ENCODE measurements around the gene STK32C.

Gene STK32C

DNA sequence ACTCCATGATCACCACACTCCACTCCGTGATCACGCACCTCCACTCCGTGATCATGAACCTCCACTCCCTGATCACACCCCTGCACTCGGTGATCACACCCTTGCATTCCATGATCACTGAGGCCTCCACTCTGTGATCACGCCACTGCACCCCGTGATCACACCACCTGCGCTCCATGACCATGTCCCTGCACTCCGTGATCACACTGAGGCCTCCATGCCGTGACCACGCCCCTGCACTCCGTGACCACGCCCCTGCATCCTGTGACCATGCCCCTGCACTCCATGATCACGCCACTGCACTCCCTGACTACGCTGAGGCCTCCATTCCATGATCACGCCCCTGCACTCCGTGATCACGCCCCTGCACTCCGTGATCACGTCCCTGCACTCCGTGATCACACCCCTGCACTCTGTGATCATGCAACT is 27.1 kb downstream of the STK32C start:
- no peak overlapping the region for H3K27ac ChIP-seq
- TF ChIP-seq EZH2 (IDR thresholded peaks at IDR 0.05) (no peak), POLR2AphosphoS5 (IDR thresholded peaks at IDR 0.05; ENCODE audit: borderline replicate concordance, low read depth, low read length) (no peak), FOXP2 (optimal IDR thresholded peaks at IDR 0.05; ENCODE audit: control extremely low read depth, extremely low read length, insufficient read depth) (no peak)
- H3K9ac ChIP-seq (ENCODE audit: insufficient read length): no peak overlapping the region
- H3K9me3 ChIP-seq (ENCODE audit: low read depth, low read length): no peaks in the 10 kb centered on the region
- no peaks in the 10 kb centered on the region for H3K36me3 ChIP-seq (ENCODE audit: insufficient read depth, low read length)
- no peak for DNase-seq (ENCODE audit: low read depth, low spot score)
- H3K4me3 ChIP-seq: no peak overlapping the region

DNA sequence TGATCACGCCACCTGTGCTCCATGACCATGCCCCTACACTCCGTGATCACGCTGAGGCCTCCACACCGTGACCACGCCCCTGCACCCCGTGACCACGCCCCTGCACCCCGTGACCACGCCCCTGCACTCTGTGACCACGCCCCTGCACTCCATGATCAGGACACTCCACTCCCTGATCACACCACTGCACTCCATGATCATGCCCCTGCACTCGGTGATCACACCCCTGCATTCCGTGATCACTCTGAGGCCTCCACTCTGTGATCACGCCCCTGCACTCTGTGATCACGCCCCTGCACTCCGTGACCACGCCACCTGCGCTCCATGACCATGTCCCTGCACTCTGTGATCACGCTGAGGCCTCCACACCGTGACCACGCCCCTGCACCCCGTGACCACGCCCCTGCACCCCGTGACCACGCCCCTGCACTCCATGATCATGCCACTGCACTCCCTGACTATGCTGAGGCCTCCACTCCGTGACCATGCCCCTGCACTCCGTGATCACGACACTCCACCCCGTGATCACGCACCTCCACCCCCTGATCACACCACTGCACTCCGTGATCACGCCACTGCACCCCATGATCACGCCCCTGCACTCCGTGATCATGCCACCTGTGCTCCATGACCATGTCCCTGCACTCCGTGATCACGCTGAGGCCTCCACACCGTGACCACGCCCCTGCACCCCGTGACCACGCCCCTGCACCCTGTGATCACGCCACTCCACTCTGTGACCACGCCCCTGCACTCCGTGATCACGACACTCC is 27.7 kb downstream of the STK32C start:
- H3K4me3 ChIP-seq: no peak overlapping the region
- no peak for TF ChIP-seq POLR2AphosphoS5 (IDR thresholded peaks at IDR 0.05; ENCODE audit: borderline replicate concordance, low read depth, low read length)
- TF ChIP-seq FOXP2 (optimal IDR thresholded peaks at IDR 0.05; ENCODE audit: control extremely low read depth, extremely low read length, insufficient read depth): no peak
- no peak for TF ChIP-seq EZH2 (IDR thresholded peaks at IDR 0.05)
- H3K9me3 ChIP-seq (ENCODE audit: low read depth, low read length): no peaks in the 10 kb centered on the region
- H3K36me3 ChIP-seq (ENCODE audit: insufficient read depth, low read length): no peaks in the 10 kb centered on the region
- no peak for DNase-seq (ENCODE audit: low read depth, low spot score)
- H3K9ac ChIP-seq (ENCODE audit: insufficient read length): no peak overlapping the region
- no peak overlapping the region for H3K27ac ChIP-seq

DNA sequence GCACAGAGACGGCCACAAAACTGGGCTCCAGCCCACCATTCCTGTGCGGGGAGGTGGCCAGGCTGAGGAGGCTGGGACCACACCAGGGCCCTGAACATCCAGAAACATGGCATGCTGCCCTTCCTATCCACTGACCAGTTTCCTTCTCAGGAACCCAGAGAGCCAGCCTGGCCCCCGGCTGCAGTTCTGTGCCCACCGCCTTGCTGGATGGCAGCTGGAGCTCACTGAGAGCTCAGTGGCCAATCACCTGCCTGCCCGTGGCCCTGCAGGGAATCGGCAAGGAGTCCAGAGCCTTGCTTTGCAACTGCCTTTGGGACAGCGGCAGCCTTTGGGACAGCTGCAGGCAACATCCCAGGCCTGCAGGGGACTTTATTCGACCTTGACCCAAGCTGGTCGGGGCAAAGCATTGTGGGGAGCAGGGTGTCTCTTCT is 30.4 kb downstream of the STK32C start:
- DNase-seq (ENCODE audit: low read depth, low spot score): no peak
- H3K36me3 ChIP-seq (ENCODE audit: insufficient read depth, low read length): no peaks in the 10 kb centered on the region
- TF ChIP-seq POLR2AphosphoS5 (IDR thresholded peaks at IDR 0.05; ENCODE audit: borderline replicate concordance, low read depth, low read length) (no peak), EZH2 (IDR thresholded peaks at IDR 0.05) (no peak)

DNA sequence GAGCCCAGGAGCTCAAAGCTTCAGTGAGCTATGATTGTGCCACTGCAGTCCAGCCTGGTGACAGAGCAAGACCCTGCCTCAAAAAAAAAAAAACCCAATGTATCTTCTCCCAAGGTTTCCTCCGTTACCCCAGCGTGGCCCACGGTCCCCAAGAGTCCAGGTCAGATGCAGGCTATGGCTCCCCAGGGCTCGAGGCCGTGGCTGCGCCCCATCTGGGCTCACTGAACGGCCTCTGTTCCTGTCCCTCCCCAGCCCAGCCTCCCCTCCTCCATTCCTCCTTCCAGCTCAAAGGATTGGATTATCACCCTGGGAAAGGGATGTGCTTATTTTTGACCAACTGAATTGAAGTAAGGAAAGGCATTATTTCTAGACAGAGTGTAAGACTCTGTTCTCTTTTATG is 31.0 kb downstream of the STK32C start:
- DNase-seq (ENCODE audit: low read depth, low spot score): no peak
- TF ChIP-seq FOXP2 (optimal IDR thresholded peaks at IDR 0.05; ENCODE audit: control extremely low read depth, extremely low read length, insufficient read depth) (no peak), EZH2 (IDR thresholded peaks at IDR 0.05) (no peak), POLR2AphosphoS5 (IDR thresholded peaks at IDR 0.05; ENCODE audit: borderline replicate concordance, low read depth, low read length) (no peak)
- H3K27ac ChIP-seq: no peak overlapping the region
- no peaks in the 10 kb centered on the region for H3K9me3 ChIP-seq (ENCODE audit: low read depth, low read length)
- no peak overlapping the region for H3K9ac ChIP-seq (ENCODE audit: insufficient read length)
- no peak overlapping the region for H3K4me3 ChIP-seq
- H3K36me3 ChIP-seq (ENCODE audit: insufficient read depth, low read length): no peaks in the 10 kb centered on the region

More for the DNA sequence above, 30.4 kb downstream of the STK32C start:
- Histone ChIP-seq H3K9me3 (ENCODE audit: low read depth, low read length) (no peaks in the 10 kb centered on the region), H3K9ac (ENCODE audit: insufficient read length) (no peak overlapping the region), H3K4me3 (no peak overlapping the region), H3K27ac (no peak overlapping the region)

DNA sequence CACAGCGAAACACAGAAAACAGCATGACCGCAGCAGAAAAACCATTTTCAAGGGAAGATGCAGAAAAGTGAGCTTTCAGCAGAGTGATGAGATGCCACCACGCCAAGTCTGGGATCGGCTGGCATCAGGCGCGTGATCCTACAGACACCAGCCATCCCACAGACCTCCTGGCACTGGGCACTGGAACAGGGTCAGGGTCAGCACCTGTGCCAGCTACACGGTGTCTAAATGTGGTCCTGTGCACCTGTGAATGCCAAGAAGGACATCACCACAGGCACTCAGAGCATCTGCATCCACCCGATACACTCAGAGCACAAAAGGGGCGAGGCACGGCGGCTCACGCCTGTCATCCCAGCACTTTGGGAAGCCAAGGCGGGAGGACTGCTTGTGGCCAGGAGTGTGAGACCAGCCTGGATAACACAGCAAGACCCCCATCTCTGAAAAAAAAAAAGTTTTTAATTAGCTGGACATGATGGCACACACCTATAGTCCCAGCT is 31.5 kb downstream of the STK32C start:
- DNase-seq (ENCODE audit: low read depth, low spot score): no peak
- no peak overlapping the region for H3K9ac ChIP-seq (ENCODE audit: insufficient read length)
- no peak overlapping the region for H3K4me3 ChIP-seq
- no peak overlapping the region for H3K27ac ChIP-seq
- no peaks in the 10 kb centered on the region for H3K36me3 ChIP-seq (ENCODE audit: insufficient read depth, low read length)
- H3K9me3 ChIP-seq (ENCODE audit: low read depth, low read length): no peaks in the 10 kb centered on the region
- TF ChIP-seq POLR2AphosphoS5 (IDR thresholded peaks at IDR 0.05; ENCODE audit: borderline replicate concordance, low read depth, low read length) (no peak), FOXP2 (optimal IDR thresholded peaks at IDR 0.05; ENCODE audit: control extremely low read depth, extremely low read length, insufficient read depth) (no peak), EZH2 (IDR thresholded peaks at IDR 0.05) (no peak)

DNA sequence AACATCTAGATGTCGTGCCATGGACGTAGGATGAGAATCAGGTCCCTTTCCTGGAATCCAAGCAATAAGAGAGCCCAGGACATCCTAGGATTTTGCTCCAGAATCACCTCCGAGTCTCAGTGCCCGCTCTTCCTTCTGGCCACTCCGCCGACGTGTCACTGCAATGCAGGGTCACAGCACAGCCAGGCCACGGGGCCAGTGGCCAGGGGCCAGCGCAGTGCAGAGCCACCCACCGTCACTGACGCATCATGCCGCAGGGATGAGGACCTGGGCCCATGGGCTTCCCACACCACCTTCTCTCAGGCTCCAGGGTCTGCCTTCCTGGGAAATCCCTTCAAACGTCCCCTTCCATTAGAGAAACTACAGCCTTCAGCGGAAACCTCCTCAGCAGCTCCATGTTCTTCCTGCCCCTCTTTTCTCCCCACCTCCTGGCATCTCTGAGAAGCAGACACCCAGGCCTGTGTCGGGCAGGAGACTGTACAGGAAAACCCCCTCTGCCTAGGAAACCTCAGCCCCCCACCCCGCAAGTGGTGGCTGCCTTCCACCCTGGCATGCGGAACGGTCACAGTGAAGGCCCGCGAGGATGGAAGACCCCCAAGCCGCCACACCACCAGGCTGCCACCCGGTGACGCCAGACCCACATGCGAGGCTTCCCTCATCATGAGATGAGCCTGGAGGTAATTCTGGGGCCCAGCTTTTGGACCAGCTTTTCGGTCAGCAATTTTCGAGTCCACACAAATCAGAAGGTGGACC is 32.1 kb downstream of the STK32C start:
- no peaks in the 10 kb centered on the region for H3K36me3 ChIP-seq (ENCODE audit: insufficient read depth, low read length)
- DNase-seq (ENCODE audit: low read depth, low spot score): no peak
- no peaks in the 10 kb centered on the region for H3K9me3 ChIP-seq (ENCODE audit: low read depth, low read length)
- H3K27ac ChIP-seq: no peak overlapping the region
- no peak overlapping the region for H3K9ac ChIP-seq (ENCODE audit: insufficient read length)
- no peak overlapping the region for H3K4me3 ChIP-seq
- TF ChIP-seq FOXP2 (optimal IDR thresholded peaks at IDR 0.05; ENCODE audit: control extremely low read depth, extremely low read length, insufficient read depth) (no peak), POLR2AphosphoS5 (IDR thresholded peaks at IDR 0.05; ENCODE audit: borderline replicate concordance, low read depth, low read length) (no peak), EZH2 (IDR thresholded peaks at IDR 0.05) (no peak)

DNA sequence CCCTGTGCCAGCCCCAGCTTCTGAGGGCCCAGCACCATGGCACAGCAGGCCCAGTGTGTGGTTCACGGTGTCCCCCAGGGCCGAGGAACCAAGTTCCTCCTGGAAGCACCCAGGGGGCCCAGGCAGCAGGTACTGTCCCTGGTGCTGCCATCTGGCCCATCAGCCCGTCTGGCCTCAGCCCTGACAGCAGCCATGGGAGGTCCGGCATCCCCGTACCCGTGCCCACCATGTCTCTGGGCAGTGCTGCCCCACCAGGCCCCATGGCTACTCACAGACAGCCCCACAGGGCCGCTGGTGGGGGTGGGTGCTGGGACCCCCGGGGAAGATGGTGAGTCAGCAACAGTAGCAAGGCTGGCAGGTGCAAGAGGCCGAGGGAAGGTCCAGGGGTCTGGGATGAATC is 32.8 kb downstream of the STK32C start:
- DNase-seq (ENCODE audit: low read depth, low spot score): no peak
- TF ChIP-seq FOXP2 (optimal IDR thresholded peaks at IDR 0.05; ENCODE audit: control extremely low read depth, extremely low read length, insufficient read depth) (no peak), EZH2 (IDR thresholded peaks at IDR 0.05) (no peak), POLR2AphosphoS5 (IDR thresholded peaks at IDR 0.05; ENCODE audit: borderline replicate concordance, low read depth, low read length) (no peak)
- H3K9me3 ChIP-seq (ENCODE audit: low read depth, low read length): no peaks in the 10 kb centered on the region
- H3K27ac ChIP-seq: no peak overlapping the region
- H3K4me3 ChIP-seq: no peak overlapping the region
- no peak overlapping the region for H3K9ac ChIP-seq (ENCODE audit: insufficient read length)
- no peaks in the 10 kb centered on the region for H3K36me3 ChIP-seq (ENCODE audit: insufficient read depth, low read length)

DNA sequence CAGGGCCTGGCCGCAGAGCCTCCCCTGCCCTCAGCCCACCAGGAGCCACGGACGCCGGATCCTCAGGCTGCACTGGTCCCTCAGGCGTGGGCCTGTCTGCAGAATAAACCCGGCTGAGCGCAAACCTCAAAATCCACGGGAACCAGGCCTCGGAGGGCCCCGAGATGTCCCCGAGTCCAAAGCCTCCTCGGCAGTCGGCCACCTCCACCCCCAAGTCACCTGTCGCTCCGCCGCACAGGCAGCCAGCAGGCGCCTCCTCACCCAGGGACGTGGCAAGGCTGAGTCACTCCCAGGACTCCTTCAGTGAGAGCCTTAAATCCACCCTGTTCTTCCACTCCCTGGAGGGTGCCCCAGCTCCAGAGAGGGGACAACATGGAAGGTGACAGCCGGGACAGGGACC is 33.2 kb downstream of the STK32C start:
- no peak overlapping the region for H3K4me3 ChIP-seq
- no peak overlapping the region for H3K27ac ChIP-seq
- no peak for DNase-seq (ENCODE audit: low read depth, low spot score)
- no peak for TF ChIP-seq FOXP2 (optimal IDR thresholded peaks at IDR 0.05; ENCODE audit: control extremely low read depth, extremely low read length, insufficient read depth)
- TF ChIP-seq EZH2 (IDR thresholded peaks at IDR 0.05): no peak
- no peak for TF ChIP-seq POLR2AphosphoS5 (IDR thresholded peaks at IDR 0.05; ENCODE audit: borderline replicate concordance, low read depth, low read length)
- no peaks in the 10 kb centered on the region for H3K9me3 ChIP-seq (ENCODE audit: low read depth, low read length)
- H3K9ac ChIP-seq (ENCODE audit: insufficient read length): no peak overlapping the region
- no peaks in the 10 kb centered on the region for H3K36me3 ChIP-seq (ENCODE audit: insufficient read depth, low read length)

Data from SK-N-MC (cell line).